ENCODE measurements around the gene FCN2. TPM values are rescaled to one million over a fixed set of nuclear protein-coding genes. Genes with fewer than 3 reads are reported as not detected.

The FCN2 gene
- total and polyA plus RNA-seq, 9 donors = 0.16 to 0.24 (median 0.18) TPM; not detected in 5

- H3K9me3 ChIP-seq (replicated peaks; ENCODE audit: control insufficient read depth, low read depth, low read length) = no peaks in the 10 kb centered on the region
- no peaks in the 10 kb centered on the region for H3K36me3 ChIP-seq (ENCODE audit: control insufficient read depth, insufficient read depth, low read length)
- DNase-seq = no peak
- 53% methylated on average over 18 of the region's 27 CpGs for WGBS (ENCODE audit: insufficient coverage)
- no peak overlapping the region for H3K4me3 ChIP-seq (ENCODE audit: low read length)
- peak overlapping the region; percentile 35 for H3K27ac ChIP-seq (ENCODE audit: low read length)
- no peaks in the 10 kb centered on the region for H3K27me3 ChIP-seq (ENCODE audit: control insufficient read depth, insufficient read depth, low read length)
- H3K4me1 ChIP-seq (ENCODE audit: control insufficient read depth, insufficient read depth, low read length) = peaks cover 43% of the 10 kb centered on the region
These were observed 7.3 kb downstream of the FCN2 start for GRCh38 chr9:134887686-134888602.

DNA sequence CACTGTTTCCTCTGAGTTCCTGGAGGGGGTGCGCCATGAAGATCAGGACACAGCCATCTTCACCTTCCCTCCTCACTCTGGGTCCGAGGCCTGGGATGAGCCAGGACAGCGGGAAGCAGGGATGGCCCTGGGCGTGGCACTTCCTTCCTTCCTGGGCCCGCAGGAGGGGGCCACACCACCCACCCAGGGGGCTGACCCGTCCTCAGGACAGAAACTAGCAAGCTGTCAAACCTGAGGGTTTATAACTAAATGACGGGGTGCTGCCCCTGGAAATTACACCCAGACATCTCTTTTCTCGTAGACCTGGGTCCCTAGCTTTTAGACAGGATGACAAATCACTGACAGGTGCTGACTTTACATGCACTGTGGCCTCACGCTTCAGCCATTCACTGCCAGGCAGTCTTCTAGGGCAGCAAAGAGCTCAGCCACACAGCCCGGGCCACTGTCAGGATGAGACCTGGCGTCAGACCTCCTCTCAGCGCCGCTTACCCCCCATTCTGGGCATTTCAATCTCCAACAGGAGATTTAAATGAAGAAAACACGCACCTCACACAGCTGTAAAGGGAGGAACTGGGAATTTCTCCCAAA, 8.1 kb downstream of the FCN2 start:
- Histone ChIP-seq H3K4me3 (ENCODE audit: low read length) (no peak overlapping the region), H3K9me3 (replicated peaks; ENCODE audit: control insufficient read depth, low read depth, low read length) (no peaks in the 10 kb centered on the region), H3K36me3 (ENCODE audit: control insufficient read depth, insufficient read depth, low read length) (no peaks in the 10 kb centered on the region), H3K27ac (ENCODE audit: low read length) (peak overlapping the region; percentile 59), H3K27me3 (ENCODE audit: control insufficient read depth, insufficient read depth, low read length) (no peaks in the 10 kb centered on the region), H3K4me1 (ENCODE audit: control insufficient read depth, insufficient read depth, low read length) (peaks cover 43% of the 10 kb centered on the region)
- DNase-seq = peak; percentile 73
- WGBS (ENCODE audit: insufficient coverage) = 71% methylated on average over 11 of the region's 14 CpGs

GRCh38 chr9:134889386-134890154, 9.0 kb downstream of the FCN2 start:
- Histone ChIP-seq H3K4me3 (ENCODE audit: low read length) (no peak overlapping the region), H3K9me3 (replicated peaks; ENCODE audit: control insufficient read depth, low read depth, low read length) (no peaks in the 10 kb centered on the region), H3K36me3 (ENCODE audit: control insufficient read depth, insufficient read depth, low read length) (no peaks in the 10 kb centered on the region), H3K27me3 (ENCODE audit: control insufficient read depth, insufficient read depth, low read length) (no peaks in the 10 kb centered on the region), H3K4me1 (ENCODE audit: control insufficient read depth, insufficient read depth, low read length) (peaks cover 43% of the 10 kb centered on the region), H3K27ac (ENCODE audit: low read length) (peak overlapping the region; percentile 59)
- DNase-seq = no peak
- 94% methylated on average over 5 of the region's 10 CpGs for WGBS (ENCODE audit: insufficient coverage)

DNA sequence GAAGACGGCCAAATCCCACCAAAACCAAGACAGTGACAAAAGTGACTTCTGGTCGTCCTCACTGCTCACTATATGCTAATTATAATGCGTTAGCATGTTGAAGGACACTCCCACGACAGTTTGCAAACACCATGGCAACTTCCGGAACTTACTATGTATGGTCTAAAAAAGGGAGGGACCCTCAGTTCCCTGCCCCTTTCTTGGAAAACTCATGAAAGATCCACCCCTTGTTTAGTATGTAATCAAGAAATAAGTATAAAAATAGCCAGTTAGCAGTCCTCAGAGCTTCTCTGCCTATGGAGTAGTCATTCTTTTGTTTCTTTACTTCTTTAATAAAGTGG, 9.5 kb downstream of the FCN2 start:
- Histone ChIP-seq H3K9me3 (replicated peaks; ENCODE audit: control insufficient read depth, low read depth, low read length) (peaks cover 4% of the 10 kb centered on the region), H3K27me3 (ENCODE audit: control insufficient read depth, insufficient read depth, low read length) (no peaks in the 10 kb centered on the region), H3K4me1 (ENCODE audit: control insufficient read depth, insufficient read depth, low read length) (peaks cover 45% of the 10 kb centered on the region), H3K27ac (ENCODE audit: low read length) (no peak overlapping the region), H3K36me3 (ENCODE audit: control insufficient read depth, insufficient read depth, low read length) (no peaks in the 10 kb centered on the region), H3K4me3 (ENCODE audit: low read length) (no peak overlapping the region)
- no peak for DNase-seq
- 100% methylated on average over 1 of the region's 5 CpGs for WGBS (ENCODE audit: insufficient coverage)

GRCh38 chr9:134891053-134891452, 10.4 kb downstream of the FCN2 start:
- H3K27me3 ChIP-seq (ENCODE audit: control insufficient read depth, insufficient read depth, low read length) = no peaks in the 10 kb centered on the region
- no peak overlapping the region for H3K4me3 ChIP-seq (ENCODE audit: low read length)
- H3K4me1 ChIP-seq (ENCODE audit: control insufficient read depth, insufficient read depth, low read length) = peaks cover 50% of the 10 kb centered on the region
- no peak overlapping the region for H3K27ac ChIP-seq (ENCODE audit: low read length)
- H3K9me3 ChIP-seq (replicated peaks; ENCODE audit: control insufficient read depth, low read depth, low read length) = peaks cover 4% of the 10 kb centered on the region
- WGBS (ENCODE audit: insufficient coverage) = 81% methylated on average over 4 of the region's 8 CpGs
- DNase-seq = no peak
- no peaks in the 10 kb centered on the region for H3K36me3 ChIP-seq (ENCODE audit: control insufficient read depth, insufficient read depth, low read length)

DNA sequence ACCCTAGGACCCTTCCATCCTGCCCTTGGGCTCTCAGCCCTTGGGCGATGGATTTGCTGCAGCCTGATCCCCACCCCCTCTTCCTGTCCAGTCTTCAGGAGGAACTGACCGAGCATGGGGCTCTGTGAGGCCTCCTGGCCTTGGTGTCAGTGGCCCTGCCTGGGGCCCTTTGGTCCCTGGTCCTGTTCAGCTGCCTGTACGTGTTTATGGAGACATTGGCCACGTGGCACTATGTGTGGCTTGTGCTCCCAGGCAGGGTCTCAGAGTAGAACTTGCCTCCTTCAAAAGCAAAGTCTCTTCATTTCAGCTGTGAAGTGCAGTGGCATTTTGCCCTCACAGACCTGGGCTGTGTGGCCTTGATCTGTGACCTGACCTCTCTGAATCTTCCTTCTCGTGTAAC, 11.1 kb downstream of the FCN2 start:
- Histone ChIP-seq H3K27me3 (ENCODE audit: control insufficient read depth, insufficient read depth, low read length) (no peaks in the 10 kb centered on the region), H3K27ac (ENCODE audit: low read length) (peak overlapping the region; percentile 55), H3K36me3 (ENCODE audit: control insufficient read depth, insufficient read depth, low read length) (no peaks in the 10 kb centered on the region), H3K9me3 (replicated peaks; ENCODE audit: control insufficient read depth, low read depth, low read length) (peaks cover 4% of the 10 kb centered on the region), H3K4me1 (ENCODE audit: control insufficient read depth, insufficient read depth, low read length) (peaks cover 57% of the 10 kb centered on the region), H3K4me3 (ENCODE audit: low read length) (no peak overlapping the region)
- no peak for DNase-seq
- WGBS (ENCODE audit: insufficient coverage) = 72% methylated on average over 4 of the region's 5 CpGs

DNA sequence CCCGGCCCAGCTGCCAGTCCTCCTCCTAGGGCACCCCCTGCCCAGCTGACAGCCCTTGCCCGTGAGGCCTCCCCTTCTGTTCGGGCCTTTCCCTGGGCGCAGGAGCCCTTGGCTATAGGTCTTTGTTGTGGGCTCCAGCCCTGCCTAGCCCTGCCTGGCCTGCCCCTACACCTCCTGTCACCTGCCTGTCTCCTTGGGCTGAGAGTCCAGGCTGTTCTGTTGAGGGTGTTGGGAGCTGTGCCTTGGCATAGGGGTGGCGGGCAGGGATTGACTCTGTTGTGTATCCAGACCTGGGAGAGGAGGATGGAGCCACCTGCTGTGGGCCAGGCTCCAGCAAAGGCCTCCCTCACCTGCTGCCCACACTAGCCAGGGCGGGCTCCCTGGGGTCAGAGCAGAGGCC, 11.6 kb downstream of the FCN2 start:
- 80% methylated on average over 1 of the region's 6 CpGs for WGBS (ENCODE audit: insufficient coverage)
- H3K27ac ChIP-seq (ENCODE audit: low read length) = peak overlapping the region; percentile 55
- no peaks in the 10 kb centered on the region for H3K27me3 ChIP-seq (ENCODE audit: control insufficient read depth, insufficient read depth, low read length)

GRCh38 chr9:134892820-134893420, 12.3 kb downstream of the FCN2 start:
- H3K4me1 ChIP-seq (ENCODE audit: control insufficient read depth, insufficient read depth, low read length) = peaks cover 55% of the 10 kb centered on the region
- no peak overlapping the region for H3K27ac ChIP-seq (ENCODE audit: low read length)
- H3K4me3 ChIP-seq (ENCODE audit: low read length) = no peak overlapping the region
- H3K27me3 ChIP-seq (ENCODE audit: control insufficient read depth, insufficient read depth, low read length) = no peaks in the 10 kb centered on the region
- 90% methylated on average over 7 of the region's 7 CpGs for WGBS (ENCODE audit: insufficient coverage)
- no peak for DNase-seq
- H3K9me3 ChIP-seq (replicated peaks; ENCODE audit: control insufficient read depth, low read depth, low read length) = peaks cover 4% of the 10 kb centered on the region
- H3K36me3 ChIP-seq (ENCODE audit: control insufficient read depth, insufficient read depth, low read length) = no peaks in the 10 kb centered on the region

More for the DNA sequence above, 11.6 kb downstream of the FCN2 start:
- no peak for DNase-seq
- H3K9me3 ChIP-seq (replicated peaks; ENCODE audit: control insufficient read depth, low read depth, low read length) = peaks cover 4% of the 10 kb centered on the region
- no peak overlapping the region for H3K4me3 ChIP-seq (ENCODE audit: low read length)
- peaks cover 61% of the 10 kb centered on the region for H3K4me1 ChIP-seq (ENCODE audit: control insufficient read depth, insufficient read depth, low read length)
- no peaks in the 10 kb centered on the region for H3K36me3 ChIP-seq (ENCODE audit: control insufficient read depth, insufficient read depth, low read length)

DNA sequence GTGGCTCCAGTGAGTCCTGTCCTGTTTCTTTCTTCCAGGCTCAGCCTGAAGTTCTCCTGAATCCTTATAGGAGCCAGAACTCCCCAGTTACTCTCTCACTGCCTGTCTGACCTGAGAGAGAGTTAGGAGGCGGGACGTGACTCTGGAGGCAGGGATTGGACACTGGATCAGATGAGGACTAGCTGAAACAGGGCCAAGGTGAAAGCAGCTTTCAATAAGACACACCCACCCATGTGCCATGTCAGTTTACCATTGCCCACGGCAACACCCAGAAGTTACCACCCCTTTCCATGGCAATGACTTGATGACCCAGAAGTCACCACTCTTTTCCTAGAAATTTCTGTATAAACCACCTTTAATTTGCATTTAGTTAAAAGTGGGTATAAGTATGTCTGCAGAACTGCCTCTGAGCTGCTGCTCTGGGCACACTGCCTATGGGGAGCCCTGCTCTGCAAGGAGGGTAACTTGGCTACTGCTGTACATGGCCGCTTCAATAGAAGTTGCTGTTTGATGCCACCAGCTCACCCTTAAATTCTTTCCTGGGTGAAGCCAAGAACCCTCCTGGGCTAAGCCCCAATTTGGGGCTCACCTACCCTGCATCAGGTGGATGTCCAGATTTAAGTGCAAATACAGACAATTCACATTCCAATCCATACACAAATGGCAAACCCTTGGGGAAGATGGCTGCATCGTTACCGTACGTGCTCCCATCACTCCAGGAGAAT, 13.7 kb downstream of the FCN2 start:
- 71% methylated on average over 1 of the region's 7 CpGs for WGBS (ENCODE audit: insufficient coverage)
- Histone ChIP-seq H3K36me3 (ENCODE audit: control insufficient read depth, insufficient read depth, low read length) (no peaks in the 10 kb centered on the region), H3K9me3 (replicated peaks; ENCODE audit: control insufficient read depth, low read depth, low read length) (peaks cover 4% of the 10 kb centered on the region), H3K27ac (ENCODE audit: low read length) (no peak overlapping the region), H3K4me1 (ENCODE audit: control insufficient read depth, insufficient read depth, low read length) (peaks cover 44% of the 10 kb centered on the region), H3K27me3 (ENCODE audit: control insufficient read depth, insufficient read depth, low read length) (no peaks in the 10 kb centered on the region), H3K4me3 (ENCODE audit: low read length) (no peak overlapping the region)
- DNase-seq = no peak
